GM10248 (cell line): ENCODE data around the gene PPP1R9A.

Experiments used
- CTCF ChIA-PET: fragments of 300-600 bp; sonication (Branson Sonifier 250); formaldehyde crosslinking; extraction: SDS; loops from one replicate; lab custom pipeline; 2021; ENCODE audit warnings: antibody characterized with exemption; lab: Yijun Ruan, JAX
- POLR2A ChIA-PET: fragments of 350-650 bp; sonication (Branson Sonifier 250); formaldehyde crosslinking; extraction: SDS; loops from one replicate; lab custom pipeline; 2020; ENCODE audit warnings: antibody characterized with exemption; lab: Yijun Ruan, JAX
- DNase-seq: peaks from one replicate; pipeline ENCODE4 v3.0.0; 2012; ENCODE audit errors: extremely low spot score
- CTCF ChIP-seq: IDR thresholded peaks from 2 replicates; pipeline ENCODE4 v1.5.1; 2012; ENCODE audit warnings: mild to moderate bottlenecking, low read depth; ENCODE audit errors: extremely low read depth, missing control alignments, control extremely low read depth

PPP1R9A gene

GRCh38 chr7:95141755-95142154, 234.4 kb downstream of the PPP1R9A start:
- no peak for TF ChIP-seq CTCF
- POLR2A ChIA-PET = no interaction called here
- CTCF ChIA-PET = no interaction called here
- DNase-seq = no peak

GRCh38 chr7:95144256-95144655, 236.9 kb downstream of the PPP1R9A start:
- no peak for TF ChIP-seq CTCF
- ChIA-PET POLR2A (no interaction called here), CTCF (no interaction called here)
- no peak for DNase-seq

GRCh38 chr7:95155965-95156364, 248.6 kb downstream of the PPP1R9A start:
- DNase-seq = no peak
- ChIA-PET CTCF (interaction anchor here (1.1 to 1.5 kb wide), 2 partner anchors 14 to 21 kb away, joined by 3 read pairs; no protein-coding TSS in a partner anchor), POLR2A (no interaction called here)
- TF ChIP-seq CTCF = no peak

GRCh38 chr7:95157381-95157780, 250.0 kb downstream of the PPP1R9A start:
- POLR2A ChIA-PET = no interaction called here
- CTCF ChIA-PET = interaction anchor here (1.5 kb wide), 1 partner anchor 13 kb away, joined by 3 read pairs; no protein-coding TSS in a partner anchor
- no peak for DNase-seq
- TF ChIP-seq CTCF = no peak

- DNase-seq = no peak
- ChIA-PET POLR2A (no interaction called here), CTCF (no interaction called here)
- no peak for TF ChIP-seq CTCF
Observed at GRCh38 chr7:95169678-95170077, 262.3 kb downstream of the PPP1R9A start.

GRCh38 chr7:95172420-95172819, 265.0 kb downstream of the PPP1R9A start:
- CTCF ChIA-PET = no interaction called here
- no peak for TF ChIP-seq CTCF
- DNase-seq = no peak
- POLR2A ChIA-PET = no interaction called here
